ENCODE data around the gene TMEM150B. TPM values are rescaled to one million over a fixed set of nuclear protein-coding genes. Genes with fewer than 3 reads are reported as not detected.

Gene TMEM150B
- total and polyA plus RNA-seq, 4 donors = 0.81 to 3.3 (median 2.0) TPM

DNA sequence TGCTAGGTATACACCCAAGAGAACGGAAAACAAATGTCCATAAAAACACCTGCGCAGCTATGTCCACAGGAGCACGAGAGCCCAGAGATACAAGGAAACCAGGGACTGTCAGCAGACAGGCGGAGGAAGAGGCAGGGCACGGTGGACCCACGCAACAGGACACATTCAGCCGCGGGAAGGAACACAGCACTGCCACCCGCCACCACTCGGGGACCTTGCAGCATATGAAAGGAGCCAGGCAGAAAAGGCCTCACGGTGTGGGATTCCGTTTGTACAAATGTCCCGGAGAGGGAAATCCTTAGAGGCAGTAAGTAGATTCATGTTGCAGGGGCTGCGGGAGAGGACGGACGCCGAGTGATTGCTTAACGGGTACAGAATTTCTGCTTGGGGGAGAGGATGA is 53.0 kb downstream of the TMEM150B start:
- TF ChIP-seq, protein P1, sequence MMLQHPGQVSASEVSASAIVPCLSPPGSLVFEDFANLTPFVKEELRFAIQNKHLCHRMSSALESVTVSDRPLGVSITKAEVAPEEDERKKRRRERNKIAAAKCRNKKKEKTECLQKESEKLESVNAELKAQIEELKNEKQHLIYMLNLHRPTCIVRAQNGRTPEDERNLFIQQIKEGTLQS (IDR thresholded peaks at IDR 0.05) = no peak
- TF ChIP-seq JUND (IDR thresholded peaks at IDR 0.05) (no peak), NR2F2 (IDR thresholded peaks at IDR 0.05) (no peak), HNF4A (conservative IDR thresholded peaks at IDR 0.05) (no peak), TAF1 (conservative IDR thresholded peaks at IDR 0.05) (no peak), EGR1 (IDR thresholded peaks at IDR 0.05; ENCODE audit: low read depth in 2 of 2) (no peak), RAD21 (IDR thresholded peaks at IDR 0.05) (no peak), MAX (IDR thresholded peaks at IDR 0.05) (no peak), GABPA (IDR thresholded peaks at IDR 0.05 in 1 of 2, conservative IDR thresholded peaks at IDR 0.05 in 1 of 2) (no peak)
- Histone ChIP-seq H3K9me3 (ENCODE audit: control insufficient read depth in 4 of 4, low read length in 3 of 4) (no peaks in the 10 kb centered on the region), H3K36me3 (ENCODE audit: control insufficient read depth in 4 of 4, insufficient read depth in 3 of 4, low read depth in 1 of 4, low read length in 3 of 4) (peaks cover 3 to 40% (median 5%) of the 10 kb centered on the region in 4 donors), H3K27me3 (ENCODE audit: control insufficient read depth in 4 of 4, insufficient read depth in 4 of 4, low read length in 3 of 4) (no peaks in the 10 kb centered on the region), H3K9ac (ENCODE audit: low read depth in 1 of 2, low read length in 2 of 2) (no peak overlapping the region), H3K27ac (ENCODE audit: low read depth in 1 of 2, low read length in 2 of 2) (no peak overlapping the region), H3K4me1 (ENCODE audit: control insufficient read depth in 4 of 4, insufficient read depth in 4 of 4, low read length in 3 of 4) (no peaks in the 10 kb centered on the region), H3K4me3 (ENCODE audit: low read depth in 1 of 3, low read length in 3 of 3) (no peak overlapping the region)
- DNase-seq (ENCODE audit: low spot score) = no peak
- 95% methylated on average over 18 of the region's 18 CpGs for WGBS

DNA sequence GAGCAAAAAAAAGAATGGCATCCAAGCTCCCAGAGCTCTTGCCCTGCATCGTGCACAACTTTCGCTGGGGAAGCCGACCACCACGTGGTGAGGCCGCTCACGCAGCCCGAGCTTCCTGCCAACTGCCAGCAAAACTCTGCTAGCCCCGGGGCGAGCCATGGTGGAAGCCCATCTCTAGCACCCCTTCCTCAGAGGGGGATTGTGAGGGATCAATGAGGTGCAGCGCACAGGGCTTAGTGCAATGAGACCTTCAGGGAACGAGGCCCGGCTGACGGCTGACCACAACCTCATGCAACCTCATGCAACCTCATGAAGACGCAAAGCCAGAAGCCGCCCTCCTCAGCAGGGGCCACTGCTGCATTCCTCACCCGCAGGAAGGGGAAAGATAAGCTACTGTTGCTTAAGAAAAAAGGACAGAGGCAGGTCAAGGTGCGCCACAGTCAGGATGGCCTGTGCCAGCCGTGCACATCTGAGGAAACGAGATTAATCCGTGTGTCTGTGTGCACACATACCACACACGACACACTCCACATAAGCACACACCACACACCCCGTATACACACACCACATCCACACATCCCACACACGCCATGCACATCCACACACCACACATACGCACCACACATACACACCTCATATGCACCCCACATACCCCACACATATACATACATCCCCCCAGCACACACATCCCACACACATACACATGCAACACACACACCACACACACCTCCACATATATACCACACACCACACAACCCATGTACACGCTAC is 54.8 kb downstream of the TMEM150B start:
- 92% methylated on average over 25 of the region's 25 CpGs for WGBS
- H3K27ac ChIP-seq (ENCODE audit: low read depth in 1 of 2, low read length in 2 of 2) = no peak overlapping the region
- H3K4me1 ChIP-seq (ENCODE audit: control insufficient read depth in 4 of 4, insufficient read depth in 4 of 4, low read length in 3 of 4) = no peaks in the 10 kb centered on the region
- H3K9me3 ChIP-seq (ENCODE audit: control insufficient read depth in 4 of 4, low read length in 3 of 4) = no peaks in the 10 kb centered on the region
- H3K27me3 ChIP-seq (ENCODE audit: control insufficient read depth in 4 of 4, insufficient read depth in 4 of 4, low read length in 3 of 4) = no peaks in the 10 kb centered on the region
- no peak overlapping the region for H3K4me3 ChIP-seq (ENCODE audit: low read depth in 1 of 3, low read length in 3 of 3)
- no peak overlapping the region for H3K9ac ChIP-seq (ENCODE audit: low read depth in 1 of 2, low read length in 2 of 2)
- no peak for TF ChIP-seq RXRA (IDR thresholded peaks at IDR 0.05)
- TF ChIP-seq MAX (IDR thresholded peaks at IDR 0.05) = no peak
- no peak for TF ChIP-seq JUND (IDR thresholded peaks at IDR 0.05)
- no peak for TF ChIP-seq HNF4A (conservative IDR thresholded peaks at IDR 0.05)
- no peak for TF ChIP-seq FOXA1 (IDR thresholded peaks at IDR 0.05)
- no peak for TF ChIP-seq TAF1 (conservative IDR thresholded peaks at IDR 0.05)
- TF ChIP-seq RAD21 (IDR thresholded peaks at IDR 0.05) = no peak
- TF ChIP-seq, protein P2, sequence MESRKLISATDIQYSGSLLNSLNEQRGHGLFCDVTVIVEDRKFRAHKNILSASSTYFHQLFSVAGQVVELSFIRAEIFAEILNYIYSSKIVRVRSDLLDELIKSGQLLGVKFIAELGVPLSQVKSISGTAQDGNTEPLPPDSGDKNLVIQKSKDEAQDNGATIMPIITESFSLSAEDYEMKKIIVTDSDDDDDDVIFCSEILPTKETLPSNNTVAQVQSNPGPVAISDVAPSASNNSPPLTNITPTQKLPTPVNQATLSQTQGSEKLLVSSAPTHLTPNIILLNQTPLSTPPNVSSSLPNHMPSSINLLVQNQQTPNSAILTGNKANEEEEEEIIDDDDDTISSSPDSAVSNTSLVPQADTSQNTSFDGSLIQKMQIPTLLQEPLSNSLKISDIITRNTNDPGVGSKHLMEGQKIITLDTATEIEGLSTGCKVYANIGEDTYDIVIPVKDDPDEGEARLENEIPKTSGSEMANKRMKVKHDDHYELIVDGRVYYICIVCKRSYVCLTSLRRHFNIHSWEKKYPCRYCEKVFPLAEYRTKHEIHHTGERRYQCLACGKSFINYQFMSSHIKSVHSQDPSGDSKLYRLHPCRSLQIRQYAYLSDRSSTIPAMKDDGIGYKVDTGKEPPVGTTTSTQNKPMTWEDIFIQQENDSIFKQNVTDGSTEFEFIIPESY (IDR thresholded peaks at IDR 0.05) = no peak
- TF ChIP-seq, protein P3, sequence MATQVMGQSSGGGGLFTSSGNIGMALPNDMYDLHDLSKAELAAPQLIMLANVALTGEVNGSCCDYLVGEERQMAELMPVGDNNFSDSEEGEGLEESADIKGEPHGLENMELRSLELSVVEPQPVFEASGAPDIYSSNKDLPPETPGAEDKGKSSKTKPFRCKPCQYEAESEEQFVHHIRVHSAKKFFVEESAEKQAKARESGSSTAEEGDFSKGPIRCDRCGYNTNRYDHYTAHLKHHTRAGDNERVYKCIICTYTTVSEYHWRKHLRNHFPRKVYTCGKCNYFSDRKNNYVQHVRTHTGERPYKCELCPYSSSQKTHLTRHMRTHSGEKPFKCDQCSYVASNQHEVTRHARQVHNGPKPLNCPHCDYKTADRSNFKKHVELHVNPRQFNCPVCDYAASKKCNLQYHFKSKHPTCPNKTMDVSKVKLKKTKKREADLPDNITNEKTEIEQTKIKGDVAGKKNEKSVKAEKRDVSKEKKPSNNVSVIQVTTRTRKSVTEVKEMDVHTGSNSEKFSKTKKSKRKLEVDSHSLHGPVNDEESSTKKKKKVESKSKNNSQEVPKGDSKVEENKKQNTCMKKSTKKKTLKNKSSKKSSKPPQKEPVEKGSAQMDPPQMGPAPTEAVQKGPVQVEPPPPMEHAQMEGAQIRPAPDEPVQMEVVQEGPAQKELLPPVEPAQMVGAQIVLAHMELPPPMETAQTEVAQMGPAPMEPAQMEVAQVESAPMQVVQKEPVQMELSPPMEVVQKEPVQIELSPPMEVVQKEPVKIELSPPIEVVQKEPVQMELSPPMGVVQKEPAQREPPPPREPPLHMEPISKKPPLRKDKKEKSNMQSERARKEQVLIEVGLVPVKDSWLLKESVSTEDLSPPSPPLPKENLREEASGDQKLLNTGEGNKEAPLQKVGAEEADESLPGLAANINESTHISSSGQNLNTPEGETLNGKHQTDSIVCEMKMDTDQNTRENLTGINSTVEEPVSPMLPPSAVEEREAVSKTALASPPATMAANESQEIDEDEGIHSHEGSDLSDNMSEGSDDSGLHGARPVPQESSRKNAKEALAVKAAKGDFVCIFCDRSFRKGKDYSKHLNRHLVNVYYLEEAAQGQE (IDR thresholded peaks at IDR 0.05) = no peak
- no peak for TF ChIP-seq YY1 (IDR thresholded peaks at IDR 0.05)
- TF ChIP-seq NR2F2 (IDR thresholded peaks at IDR 0.05) = no peak
- TF ChIP-seq GABPA (IDR thresholded peaks at IDR 0.05 in 1 of 2, conservative IDR thresholded peaks at IDR 0.05 in 1 of 2) = no peak
- peaks cover 3 to 31% (median 4%) of the 10 kb centered on the region in 4 donors for H3K36me3 ChIP-seq (ENCODE audit: control insufficient read depth in 4 of 4, insufficient read depth in 3 of 4, low read depth in 1 of 4, low read length in 3 of 4)
- DNase-seq (ENCODE audit: low spot score) = no peak
